Measurements from ENCODE around the gene SYT3.

- TF ChIP-seq CTCF (IDR thresholded peaks at IDR 0.05; ENCODE audit: insufficient read depth, low read length) (no peak), SPI1 (IDR thresholded peaks at IDR 0.05; ENCODE audit: borderline replicate concordance, low read depth) (no peak), POLR2AphosphoS5 (IDR thresholded peaks at IDR 0.05; ENCODE audit: low read depth) (no peak)
These were observed 19.0 kb upstream of the SYT3 start for GRCh38 chr19:50658441-50659317.

Measured in HL-60 (cell line).